PC-3 (cell line): Measurements from ENCODE around the gene METAP2. TPM values are rescaled to one million over a fixed set of nuclear protein-coding genes. Genes with fewer than 3 reads are reported as not detected.

Experiments used
- total RNA-seq: library from RNA; depleted of rRNA; stranded (reverse); fragments of >200 nt; gene quantifications from 2 replicates; pipeline ENCODE4 v1.2.3, GENCODE V29; 2014; rRNA removed

METAP2 gene
- total RNA-seq, 1 experiment from 2014 or later: 79.2 TPM

Other genes starting within 250 kb of the METAP2 start
- gene USP44, start 77.3 kb downstream of the METAP2 start, total RNA-seq: not detected in 2 replicates